Measurements from ENCODE around the gene TIMM50. TPM values are rescaled to one million over a fixed set of nuclear protein-coding genes. Genes with fewer than 3 reads are reported as not detected.
A peak's percentile ranks its signal among the peaks of the same experiment; 100 is the strongest.

TIMM50 gene
- total and polyA plus RNA-seq, 8 donors: 15.2 to 40.4 (median 22.3) TPM

DNA sequence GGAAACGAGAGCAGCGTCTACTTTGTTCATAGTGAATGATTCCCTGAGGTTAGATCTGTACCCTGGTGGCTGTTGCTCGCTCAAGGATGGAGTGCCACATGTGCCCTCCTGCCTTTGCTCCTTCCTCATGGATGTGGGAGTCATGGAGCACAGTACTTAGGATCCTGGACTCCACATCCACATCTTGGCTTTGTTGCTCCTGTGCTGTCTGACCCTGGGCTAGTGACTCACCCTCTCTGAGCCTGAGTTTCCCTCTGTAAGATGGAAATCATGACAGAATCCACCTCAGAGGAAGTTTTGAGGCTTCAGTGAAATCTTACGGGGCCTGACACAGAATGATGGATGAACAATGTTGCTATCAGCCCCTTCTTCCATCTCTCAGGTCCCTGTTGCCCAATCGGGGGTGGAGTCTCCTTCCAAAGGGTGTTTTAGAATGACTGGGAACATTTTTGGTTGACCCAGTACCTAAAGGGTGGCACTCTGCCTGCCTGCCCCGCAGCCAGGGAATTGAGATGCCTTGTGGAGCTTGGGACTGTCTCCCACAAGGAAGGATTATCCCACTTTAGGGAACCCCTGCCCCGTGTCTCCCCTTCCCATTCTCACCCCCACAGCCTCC, 9.8 kb upstream of the TIMM50 start:
- no peak overlapping the region for H3K4me3 ChIP-seq
- intact Hi-C loops (cut with DNase I): no loop called here
- H3K4me1 ChIP-seq: no peaks in the 10 kb centered on the region
- 76 to 86% methylated on average over 7 of the region's 7 CpGs for WGBS, 2 donors
- no peak overlapping the region for H3K27ac ChIP-seq
- H3K36me3 ChIP-seq: peaks cover 11 to 91% (median 76%) of the 10 kb centered on the region in 3 donors
- no peak for FAIRE-seq
- TF ChIP-seq CTCF (IDR thresholded peaks at IDR 0.05): no peak
- no peaks in the 10 kb centered on the region for H3K27me3 ChIP-seq
- ATAC-seq: no peak
- no peaks in the 10 kb centered on the region for H3K9me3 ChIP-seq
- DNase-seq: no peak

- H3K4me1 ChIP-seq: no peaks in the 10 kb centered on the region
- intact Hi-C loops (cut with DNase I): no loop called here
- ATAC-seq: no peak
- H3K27ac ChIP-seq: no peak overlapping the region
- no peak for DNase-seq
- no peak for TF ChIP-seq CTCF (IDR thresholded peaks at IDR 0.05)
- H3K27me3 ChIP-seq: no peaks in the 10 kb centered on the region
- H3K4me3 ChIP-seq: no peak overlapping the region
- no peaks in the 10 kb centered on the region for H3K9me3 ChIP-seq
- FAIRE-seq: no peak
- peaks cover 4 to 84% (median 69%) of the 10 kb centered on the region in 3 donors for H3K36me3 ChIP-seq
- WGBS, 2 donors: 89 to 90% methylated on average over 7 to 8 of the region's 8 CpGs
Measured at GRCh38 chr19:39471756-39472536, 8.7 kb upstream of the TIMM50 start.

DNA sequence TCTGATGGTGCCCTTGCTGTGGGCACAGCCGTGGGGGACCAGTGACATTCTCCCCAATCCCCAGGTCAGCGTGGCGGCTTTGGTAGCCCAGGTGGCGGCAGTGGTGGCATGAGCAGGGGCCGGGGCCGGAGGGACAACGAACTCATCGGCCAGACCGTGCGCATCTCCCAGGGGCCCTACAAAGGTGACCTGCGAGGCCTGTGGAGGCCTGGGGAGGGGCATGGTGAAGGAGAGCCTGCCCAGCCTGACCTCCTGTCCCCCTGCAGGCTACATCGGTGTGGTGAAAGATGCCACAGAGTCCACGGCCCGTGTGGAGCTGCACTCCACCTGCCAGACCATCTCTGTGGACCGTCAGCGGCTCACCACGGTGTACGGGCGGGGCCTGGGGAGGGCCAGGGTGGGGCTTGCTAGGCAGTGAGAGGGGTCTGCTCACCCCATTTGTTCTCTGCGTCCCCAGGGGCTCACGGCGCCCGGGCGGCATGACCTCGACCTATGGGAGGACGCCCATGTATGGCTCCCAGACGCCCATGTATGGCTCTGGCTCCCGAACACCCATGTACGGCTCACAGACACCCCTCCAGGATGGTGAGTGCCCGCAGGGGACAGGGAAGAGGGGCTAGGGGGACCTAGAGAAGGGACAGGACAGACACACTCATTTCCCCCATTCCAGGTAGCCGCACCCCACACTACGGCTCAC, 7.7 kb upstream of the TIMM50 start:
- no peak for TF ChIP-seq CTCF (IDR thresholded peaks at IDR 0.05)
- FAIRE-seq: no peak
- ATAC-seq: peak in 1 of 4 donors; percentile 8
- DNase-seq: peak in 1 of 6 donors; percentile 75
- intact Hi-C loops (cut with DNase I): no loop called here
- whole genome bisulfite sequencing, 2 donors: 90 to 92% methylated on average over 32 of the region's 32 CpGs
- H3K9me3 ChIP-seq: no peaks in the 10 kb centered on the region
- H3K4me1 ChIP-seq: no peaks in the 10 kb centered on the region
- H3K36me3 ChIP-seq: peaks cover 4 to 76% (median 66%) of the 10 kb centered on the region in 3 donors
- H3K4me3 ChIP-seq: no peak overlapping the region
- H3K27me3 ChIP-seq: no peaks in the 10 kb centered on the region
- no peak overlapping the region for H3K27ac ChIP-seq

GRCh38 chr19:39473443-39473960, 7.1 kb upstream of the TIMM50 start:
- peaks cover 4 to 70% (median 60%) of the 10 kb centered on the region in 3 donors for H3K36me3 ChIP-seq
- no peaks in the 10 kb centered on the region for H3K9me3 ChIP-seq
- 84 to 88% methylated on average over 10 to 11 of the region's 11 CpGs for WGBS, 2 donors
- H3K27me3 ChIP-seq: no peaks in the 10 kb centered on the region
- no peak overlapping the region for H3K27ac ChIP-seq
- FAIRE-seq (no peak), DNase-seq (peak in 1 of 6 donors; percentile 16), ATAC-seq (no peak)
- TF ChIP-seq CTCF (IDR thresholded peaks at IDR 0.05): no peak
- H3K4me3 ChIP-seq: no peak overlapping the region
- intact Hi-C loops (cut with DNase I): no loop called here
- H3K4me1 ChIP-seq: no peaks in the 10 kb centered on the region
